ENCODE data around the gene ARHGAP31. TPM values are rescaled to one million over a fixed set of nuclear protein-coding genes. Genes with fewer than 3 reads are reported as not detected.
"Not testable (repeated sequence)": the region's sequence is repeated elsewhere in the genome, so short reads cannot be mapped to it uniquely, and the experiment has no call there.

ARHGAP31 gene
- total and polyA plus RNA-seq, 8 donors: 1.2 to 275 (median 4.3) TPM

DNA sequence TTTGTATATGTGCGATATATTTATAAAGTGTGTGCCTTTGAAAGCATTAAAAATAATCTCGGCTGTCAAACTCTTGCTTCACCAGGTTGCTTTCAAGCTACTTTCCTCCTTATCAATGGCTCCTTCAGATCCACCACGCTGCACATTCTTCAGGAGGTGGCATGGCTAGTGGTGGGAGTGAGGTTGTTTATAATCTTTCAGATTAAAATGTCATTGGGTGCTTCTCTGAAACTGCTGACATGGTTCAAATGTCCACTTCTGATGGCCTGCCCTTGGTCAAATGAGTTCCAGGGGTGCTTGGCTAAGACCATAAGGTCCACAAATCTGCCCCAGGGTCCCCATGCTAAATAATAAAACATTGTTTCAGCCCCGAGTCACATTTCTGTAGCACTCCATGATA, 36.7 kb downstream of the ARHGAP31 start:
- no peak overlapping the region for H3K27ac ChIP-seq
- no peaks in the 10 kb centered on the region for H3K36me3 ChIP-seq
- no peak for DNase-seq
- no peaks in the 10 kb centered on the region for H3K9me3 ChIP-seq
- no peak overlapping the region for H3K4me3 ChIP-seq
- no peaks in the 10 kb centered on the region for H3K27me3 ChIP-seq
- TF ChIP-seq EP300 (IDR thresholded peaks at IDR 0.05) (no peak), POLR2AphosphoS5 (IDR thresholded peaks at IDR 0.05) (no peak), POLR2A (IDR thresholded peaks at IDR 0.05) (no peak)
- TF ChIP-seq, protein P1, sequence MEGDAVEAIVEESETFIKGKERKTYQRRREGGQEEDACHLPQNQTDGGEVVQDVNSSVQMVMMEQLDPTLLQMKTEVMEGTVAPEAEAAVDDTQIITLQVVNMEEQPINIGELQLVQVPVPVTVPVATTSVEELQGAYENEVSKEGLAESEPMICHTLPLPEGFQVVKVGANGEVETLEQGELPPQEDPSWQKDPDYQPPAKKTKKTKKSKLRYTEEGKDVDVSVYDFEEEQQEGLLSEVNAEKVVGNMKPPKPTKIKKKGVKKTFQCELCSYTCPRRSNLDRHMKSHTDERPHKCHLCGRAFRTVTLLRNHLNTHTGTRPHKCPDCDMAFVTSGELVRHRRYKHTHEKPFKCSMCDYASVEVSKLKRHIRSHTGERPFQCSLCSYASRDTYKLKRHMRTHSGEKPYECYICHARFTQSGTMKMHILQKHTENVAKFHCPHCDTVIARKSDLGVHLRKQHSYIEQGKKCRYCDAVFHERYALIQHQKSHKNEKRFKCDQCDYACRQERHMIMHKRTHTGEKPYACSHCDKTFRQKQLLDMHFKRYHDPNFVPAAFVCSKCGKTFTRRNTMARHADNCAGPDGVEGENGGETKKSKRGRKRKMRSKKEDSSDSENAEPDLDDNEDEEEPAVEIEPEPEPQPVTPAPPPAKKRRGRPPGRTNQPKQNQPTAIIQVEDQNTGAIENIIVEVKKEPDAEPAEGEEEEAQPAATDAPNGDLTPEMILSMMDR (IDR thresholded peaks at IDR 0.05): no peak
- H3K4me1 ChIP-seq: peaks cover 0 to 18% (median 5%) of the 10 kb centered on the region in 4 donors
- intact Hi-C loops (cut with DNase I; ENCODE audit: low total_unique reads): no loop called here
- 72 to 80% (median 78%) methylated on average over 4 of the region's 4 CpGs for WGBS, 5 donors

DNA sequence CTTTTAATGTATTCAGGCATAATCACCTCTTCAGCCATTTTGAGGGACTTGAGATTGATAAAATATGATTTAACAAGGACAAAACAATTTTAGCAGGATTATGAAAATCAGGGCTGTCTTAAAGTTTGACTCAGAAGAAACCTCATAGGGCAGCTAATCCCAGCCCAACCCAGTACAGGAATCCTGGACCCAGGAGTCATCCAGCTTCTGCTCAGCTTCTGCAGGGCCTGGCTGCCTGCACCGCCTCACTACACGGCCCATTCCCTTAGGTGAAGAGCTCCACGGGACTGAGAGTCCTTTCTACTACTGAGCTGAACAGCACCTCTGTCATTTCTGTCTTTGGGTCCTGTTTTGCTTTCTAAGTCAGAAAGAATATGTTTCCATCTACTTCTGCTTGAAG, 37.5 kb downstream of the ARHGAP31 start:
- Histone ChIP-seq H3K36me3 (no peaks in the 10 kb centered on the region), H3K9me3 (no peaks in the 10 kb centered on the region), H3K4me3 (no peak overlapping the region), H3K27ac (no peak overlapping the region), H3K27me3 (no peaks in the 10 kb centered on the region), H3K4me1 (peaks cover 0 to 16% (median 5%) of the 10 kb centered on the region in 4 donors)
- intact Hi-C loops (cut with DNase I; ENCODE audit: low total_unique reads): no loop called here
- no peak for TF ChIP-seq POLR2A (IDR thresholded peaks at IDR 0.05)
- no peak for TF ChIP-seq POLR2AphosphoS5 (IDR thresholded peaks at IDR 0.05)
- TF ChIP-seq, protein P1 (IDR thresholded peaks at IDR 0.05): no peak
- TF ChIP-seq EP300 (IDR thresholded peaks at IDR 0.05): no peak
- no peak for DNase-seq
- 48 to 81% (median 78%) methylated on average over 3 of the region's 3 CpGs for WGBS, 5 donors

DNA sequence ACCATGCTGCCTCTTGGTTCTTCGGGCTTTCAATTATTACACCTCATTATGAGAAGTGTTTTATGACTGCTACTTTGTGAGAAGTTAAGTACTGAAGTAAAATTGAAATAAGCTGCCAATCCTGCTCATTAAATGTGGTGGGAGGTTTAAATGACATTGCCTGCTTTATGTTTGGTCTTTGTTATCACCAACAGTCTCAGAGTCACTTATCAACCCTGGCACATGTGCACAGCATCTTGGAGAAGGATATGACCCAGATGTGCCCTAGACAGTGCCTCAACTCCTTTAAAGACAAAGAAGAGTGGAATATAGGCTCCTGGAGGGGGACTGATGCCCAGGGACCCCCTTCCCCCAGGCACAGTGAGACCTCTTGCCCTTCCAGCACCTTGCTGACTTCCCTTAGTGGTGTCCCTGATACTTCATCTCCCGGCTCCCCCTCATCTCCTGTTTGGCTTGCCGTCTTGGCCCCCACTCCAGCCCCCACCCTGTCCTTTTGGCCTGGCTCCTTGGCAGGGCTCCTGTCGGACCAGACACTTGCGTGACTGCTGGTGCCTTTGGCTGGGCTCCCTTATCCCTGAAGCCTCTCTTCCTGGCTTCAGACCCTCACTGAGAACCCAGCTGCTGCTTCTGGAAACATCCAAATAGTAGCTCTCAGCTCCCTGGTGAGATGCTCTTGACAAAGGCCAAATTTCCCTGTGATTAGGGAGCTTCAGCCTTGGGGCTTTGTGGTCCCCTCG, 39.8 kb downstream of the ARHGAP31 start:
- no peak overlapping the region for H3K4me3 ChIP-seq
- intact Hi-C loops (cut with DNase I; ENCODE audit: low total_unique reads): no loop called here
- DNase-seq: peak in 1 of 2 donors; percentile 58

DNA sequence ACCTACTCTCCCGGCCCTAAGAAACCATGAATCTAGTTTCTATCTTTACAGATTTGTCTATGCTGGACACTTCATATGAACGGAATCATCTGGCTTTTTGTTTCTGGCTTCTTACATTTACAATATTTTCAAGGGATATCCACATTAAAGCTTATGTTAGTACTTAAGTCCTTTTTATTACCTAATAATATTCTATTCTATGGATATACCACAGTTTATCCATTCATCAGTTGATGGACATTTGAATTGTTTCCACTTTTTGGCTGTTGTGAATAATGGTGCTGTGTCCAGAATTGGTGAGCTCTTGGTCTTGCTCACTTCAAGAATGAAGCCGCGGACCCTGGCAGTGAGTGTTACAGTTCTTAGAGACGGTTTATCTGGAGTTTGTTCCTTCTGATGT, 42.6 kb downstream of the ARHGAP31 start:
- Histone ChIP-seq H3K4me3 (no peak overlapping the region), H3K9me3 (no peaks in the 10 kb centered on the region), H3K36me3 (no peaks in the 10 kb centered on the region), H3K27me3 (no peaks in the 10 kb centered on the region), H3K4me1 (peaks cover 0 to 9% (median 2%) of the 10 kb centered on the region in 4 donors), H3K27ac (no peak overlapping the region)
- intact Hi-C loops (cut with DNase I; ENCODE audit: low total_unique reads): no loop called here
- DNase-seq: no peak
- no peak for TF ChIP-seq POLR2A (IDR thresholded peaks at IDR 0.05)
- TF ChIP-seq POLR2AphosphoS5 (IDR thresholded peaks at IDR 0.05): no peak
- no peak for TF ChIP-seq EP300 (IDR thresholded peaks at IDR 0.05)
- TF ChIP-seq, protein P1 (IDR thresholded peaks at IDR 0.05): no peak
- 77 to 98% (median 95%) methylated on average over 5 of the region's 5 CpGs for WGBS, 5 donors

More for the DNA sequence above, 39.8 kb downstream of the ARHGAP31 start:
- H3K9me3 ChIP-seq: no peaks in the 10 kb centered on the region
- H3K36me3 ChIP-seq: no peaks in the 10 kb centered on the region
- 61 to 78% (median 69%) methylated on average over 6 of the region's 6 CpGs for WGBS, 5 donors
- TF ChIP-seq EP300 (IDR thresholded peaks at IDR 0.05) (no peak), POLR2AphosphoS5 (IDR thresholded peaks at IDR 0.05) (no peak), POLR2A (IDR thresholded peaks at IDR 0.05) (no peak)
- TF ChIP-seq, protein P1 (IDR thresholded peaks at IDR 0.05): no peak
- peak overlapping the region in 1 of 5 donors; percentile 14 for H3K27ac ChIP-seq
- H3K27me3 ChIP-seq: no peaks in the 10 kb centered on the region
- peaks cover 0 to 9% (median 2%) of the 10 kb centered on the region in 4 donors for H3K4me1 ChIP-seq

DNA sequence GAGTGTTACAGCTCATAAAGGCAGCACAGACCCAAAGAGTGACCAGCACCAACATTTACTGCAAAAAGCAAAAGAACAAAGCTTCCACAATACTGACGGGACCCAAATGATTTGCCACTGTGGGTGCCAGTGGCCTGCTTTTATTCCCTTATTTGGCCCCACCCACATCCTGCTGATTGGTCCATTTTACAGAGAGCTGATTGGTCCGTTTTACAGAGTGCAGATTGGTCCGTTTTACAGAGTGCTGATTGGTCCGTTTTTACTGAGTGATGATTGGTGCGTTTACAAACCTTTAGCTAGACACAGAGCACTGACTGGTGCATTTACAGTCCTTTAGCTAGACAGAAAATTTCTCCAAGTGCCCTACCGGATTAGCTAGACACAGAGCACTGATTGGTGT, 43.2 kb downstream of the ARHGAP31 start:
- H3K4me1 ChIP-seq; H3K9me3 ChIP-seq; H3K27ac ChIP-seq; DNase-seq; intact Hi-C loops (cut with DNase I; ENCODE audit: low total_unique reads); H3K27me3 ChIP-seq; H3K36me3 ChIP-seq; H3K4me3 ChIP-seq: not testable (repeated sequence)
- WGBS, 5 donors: 89 to 94% (median 92%) methylated on average over 6 of the region's 6 CpGs

Measured in stomach (tissue), 9 donors.